HT-29 (cell line): Measurements from ENCODE around the gene KRTAP10-2. TPM values are rescaled to one million over a fixed set of nuclear protein-coding genes. Genes with fewer than 3 reads are reported as not detected.
"Not testable (repeated sequence)": the region's sequence is repeated elsewhere in the genome, so short reads cannot be mapped to it uniquely, and the experiment has no call there.

Experiments
- DNase-seq: peaks from one replicate; pipeline ENCODE4 v3.0.0-alpha.2; 2015; ENCODE audit warnings: low spot score
- total RNA-seq: library from RNA; depleted of rRNA; stranded (reverse); fragments of >200 nt; shearing (Covaris generic); gene quantifications from 2 replicates; pipeline ENCODE4 v1.2.3, GENCODE V29; 2014

The KRTAP10-2 gene
- total RNA-seq, 1 experiment from 2014 or later, result not detected

DNA sequence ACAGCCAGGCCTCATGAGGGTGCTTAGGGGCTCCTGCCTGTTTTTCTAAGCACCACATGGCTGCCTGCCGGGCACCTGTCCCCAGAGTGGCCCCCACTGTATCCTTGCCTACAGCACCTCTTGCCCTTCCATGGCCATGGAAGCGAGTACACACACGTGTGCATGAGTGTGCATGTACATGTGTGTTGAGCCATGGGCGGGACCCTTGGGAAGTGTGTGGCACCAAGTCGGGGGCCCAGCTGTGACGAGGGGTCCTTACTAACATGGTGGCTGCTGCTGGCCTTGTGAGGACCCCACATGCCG, 37.1 kb downstream of the KRTAP10-2 start:
- no peak for DNase-seq

DNA sequence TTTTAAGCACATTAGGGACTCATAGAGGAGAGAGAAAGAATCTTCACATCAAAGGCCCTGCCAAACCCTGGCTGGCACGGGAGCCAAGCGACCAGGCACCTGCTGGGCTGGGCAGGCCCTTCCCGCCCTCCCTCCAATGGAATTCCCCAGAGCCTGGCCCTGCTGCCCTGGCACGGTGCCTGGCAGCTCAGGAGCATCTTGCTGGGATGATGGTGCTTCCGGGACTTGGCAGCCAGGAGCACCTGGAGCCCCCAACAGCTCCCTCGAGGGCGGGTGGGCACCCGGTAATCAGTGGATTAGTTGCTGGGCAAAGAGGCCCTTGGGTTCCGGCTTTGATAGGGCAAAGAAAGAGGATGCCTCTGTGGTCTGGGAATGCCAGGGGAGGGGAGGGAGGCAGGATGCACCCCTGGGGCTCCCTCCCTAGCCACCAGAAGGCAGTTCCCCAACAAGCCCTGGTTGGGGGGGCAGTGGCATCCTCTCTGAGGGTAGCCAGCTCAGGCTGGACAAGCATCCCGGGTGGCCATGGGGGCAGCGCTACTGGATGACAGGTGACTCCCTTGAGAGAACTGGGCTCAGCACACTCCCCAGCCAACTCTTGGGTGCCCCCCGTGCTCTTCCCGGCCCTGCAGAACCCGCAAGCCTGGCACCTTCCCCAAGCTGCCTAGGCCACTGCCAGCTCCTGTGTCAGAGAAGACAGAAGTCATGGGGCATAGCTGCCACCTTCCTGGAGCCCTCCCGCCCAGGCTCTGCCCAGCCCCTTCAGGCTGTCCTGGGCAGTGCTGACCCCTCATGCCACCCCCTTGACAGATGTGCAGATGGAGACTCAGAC, 37.7 kb downstream of the KRTAP10-2 start:
- peak; percentile 37 for DNase-seq

DNA sequence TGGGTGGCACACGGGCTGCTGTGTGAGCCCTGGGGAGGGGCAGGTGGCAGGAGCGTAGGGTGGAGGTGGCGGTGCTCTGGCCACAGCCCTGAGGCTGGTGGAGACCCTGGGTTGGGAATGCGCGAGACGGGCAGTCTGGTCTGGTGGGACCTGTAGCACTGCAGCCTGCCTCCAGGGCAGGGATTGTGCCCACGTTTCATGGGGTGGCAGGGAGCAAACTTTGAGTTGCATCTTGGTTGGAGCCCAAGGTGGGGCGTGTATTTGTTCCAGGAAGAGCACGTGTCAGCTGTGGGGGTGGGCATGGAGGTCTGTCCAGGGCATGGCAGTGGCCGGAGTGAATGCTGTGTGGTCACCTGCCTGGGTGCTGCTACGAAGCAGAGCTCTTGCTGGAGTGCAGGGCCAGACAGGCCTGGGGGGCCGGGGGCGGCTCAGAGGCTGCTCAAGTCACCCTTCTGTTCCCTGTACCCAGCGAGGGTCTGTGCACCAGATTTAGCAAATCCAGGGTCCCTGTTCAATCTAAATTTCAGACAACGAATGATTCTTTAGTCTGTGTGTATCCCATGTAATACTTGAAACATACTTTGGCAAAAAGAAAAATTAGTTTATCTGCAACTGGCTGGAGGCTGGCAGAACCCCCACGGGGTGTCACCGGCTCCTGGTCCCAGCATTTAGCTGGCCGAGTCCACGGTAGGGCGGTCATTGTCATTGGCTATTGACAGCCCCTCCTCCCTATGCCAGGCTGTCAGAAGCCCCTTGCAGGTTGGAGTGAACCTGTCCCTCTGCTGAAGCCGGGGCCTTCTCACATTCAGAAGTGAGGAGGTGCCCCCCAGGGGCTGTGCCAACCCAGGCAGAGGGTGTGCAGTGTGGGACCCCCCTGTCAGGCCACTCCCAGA, 38.6 kb downstream of the KRTAP10-2 start:
- DNase-seq, result no peak

DNA sequence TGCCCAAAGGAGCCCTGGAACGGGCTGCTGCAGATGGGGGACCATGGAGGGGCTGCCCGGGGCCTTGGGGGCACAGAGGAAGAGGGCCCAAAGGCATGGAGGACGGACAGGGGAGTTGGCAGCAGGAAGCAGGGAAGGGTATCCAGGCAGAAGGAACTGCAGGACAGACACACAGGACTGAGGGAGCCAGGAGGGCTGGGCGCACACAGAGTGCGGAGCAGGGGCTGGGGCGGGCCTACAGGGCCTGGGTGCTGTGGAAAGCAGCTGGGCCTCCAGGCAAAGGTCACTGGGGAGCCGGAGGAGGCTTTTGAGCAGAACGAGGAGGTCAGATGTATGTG, 39.4 kb downstream of the KRTAP10-2 start:
- DNase-seq, result no peak

DNA sequence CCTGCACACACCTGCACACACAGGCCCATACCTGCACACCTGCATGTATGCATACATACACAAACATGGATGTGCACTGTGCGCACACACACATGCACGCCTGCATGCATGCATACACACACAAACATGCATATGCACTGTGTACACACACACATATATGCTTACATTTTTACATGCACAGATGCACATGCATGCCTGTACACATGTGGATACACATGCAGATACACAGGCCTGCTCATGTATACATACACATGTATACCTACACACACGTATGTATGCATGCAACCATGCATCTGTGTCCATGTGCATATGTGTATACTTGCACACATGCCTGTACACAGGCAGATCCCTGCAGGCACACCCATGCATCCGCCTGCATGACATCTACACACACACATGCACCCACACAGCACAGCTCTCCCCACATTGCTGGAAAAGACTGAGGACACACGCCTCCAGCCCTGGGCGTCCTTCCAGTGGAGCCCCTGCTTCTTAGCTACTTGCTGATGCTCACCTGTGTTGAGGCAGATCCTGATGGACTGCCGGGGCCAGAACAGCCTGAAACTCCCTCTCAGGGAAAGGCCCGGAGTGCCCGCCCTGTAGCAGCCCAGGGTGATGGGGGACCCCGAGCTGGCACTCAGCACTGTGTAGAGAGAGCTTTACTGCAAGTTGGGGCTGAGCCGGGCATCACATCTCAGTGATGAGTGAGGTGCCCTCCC, 39.9 kb downstream of the KRTAP10-2 start:
- DNase-seq, result no peak

DNA sequence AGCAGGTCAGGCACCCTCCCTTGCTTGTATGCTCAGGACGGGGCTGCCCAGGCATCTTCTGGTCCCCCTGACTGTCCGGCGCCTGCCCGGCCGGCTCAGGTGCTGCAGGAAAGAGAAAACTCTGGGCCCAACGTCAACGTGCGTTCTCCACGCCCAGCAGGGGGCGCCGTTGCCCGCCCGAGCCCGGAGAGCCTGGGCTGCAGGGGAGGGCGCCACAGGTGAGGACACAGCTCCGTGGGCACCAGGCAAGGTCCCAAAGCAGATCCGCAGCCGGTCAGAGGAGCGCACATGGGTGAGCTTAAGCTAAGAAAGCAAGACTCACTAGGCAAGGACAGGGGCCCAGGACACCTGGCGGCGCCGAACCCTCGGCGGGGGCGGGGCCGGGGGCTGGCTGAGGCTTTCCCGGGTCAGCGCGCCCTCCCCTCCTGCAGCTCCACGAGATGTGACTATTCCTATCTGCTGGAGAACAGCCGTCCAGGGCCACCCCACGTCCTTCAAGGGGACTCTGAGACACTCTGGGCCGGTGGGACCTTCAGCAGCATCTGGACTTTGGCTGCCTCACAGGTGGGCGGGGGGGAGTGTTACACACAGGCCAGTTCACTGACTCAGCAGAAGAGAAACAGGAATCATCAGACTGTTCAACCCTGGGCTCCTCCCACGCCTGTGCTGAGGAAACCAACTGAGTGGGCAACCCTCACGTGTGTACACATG, 40.6 kb downstream of the KRTAP10-2 start:
- peak; percentile 54 for DNase-seq

DNA sequence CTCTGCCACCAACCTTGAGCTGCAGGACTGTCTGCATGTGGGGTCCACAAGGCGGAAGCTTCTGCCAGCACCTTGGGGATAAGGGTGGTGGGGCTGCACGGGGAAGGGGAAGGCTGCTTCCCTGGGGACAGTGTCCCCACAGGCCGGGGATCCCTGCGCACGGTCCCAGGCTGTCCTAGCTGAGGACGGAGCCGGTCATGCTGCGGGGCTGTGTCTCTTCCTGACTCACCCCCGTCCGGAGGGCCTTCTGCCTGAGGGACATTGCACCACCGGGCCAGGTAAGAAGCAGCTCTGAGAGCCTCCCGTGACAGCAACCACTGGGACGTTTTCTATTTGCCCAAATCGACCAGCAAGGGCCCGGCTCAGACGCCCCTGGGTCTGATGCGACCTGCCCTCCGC, 41.2 kb downstream of the KRTAP10-2 start:
- DNase-seq, result no peak

DNA sequence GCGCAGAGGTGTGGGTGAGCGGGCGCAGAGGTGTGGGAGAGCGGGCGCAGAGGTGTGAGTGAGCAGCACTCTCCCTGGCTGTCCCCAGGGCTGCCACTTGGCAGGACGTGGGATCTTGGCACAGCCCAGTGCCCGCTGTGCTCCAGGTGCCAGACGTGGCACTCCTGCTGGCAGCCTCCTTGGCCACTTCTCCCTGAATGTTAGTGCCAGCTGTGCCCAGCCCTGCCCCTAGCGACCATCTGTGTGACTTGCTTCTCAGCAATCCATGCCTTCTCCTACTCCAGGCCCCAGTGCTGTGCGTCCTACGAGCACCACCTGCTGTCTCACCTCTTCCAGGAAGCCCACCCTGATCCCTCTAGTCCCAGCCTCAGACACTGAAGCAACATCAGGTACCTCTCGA, 41.8 kb downstream of the KRTAP10-2 start:
- peak; percentile 64 for DNase-seq

DNA sequence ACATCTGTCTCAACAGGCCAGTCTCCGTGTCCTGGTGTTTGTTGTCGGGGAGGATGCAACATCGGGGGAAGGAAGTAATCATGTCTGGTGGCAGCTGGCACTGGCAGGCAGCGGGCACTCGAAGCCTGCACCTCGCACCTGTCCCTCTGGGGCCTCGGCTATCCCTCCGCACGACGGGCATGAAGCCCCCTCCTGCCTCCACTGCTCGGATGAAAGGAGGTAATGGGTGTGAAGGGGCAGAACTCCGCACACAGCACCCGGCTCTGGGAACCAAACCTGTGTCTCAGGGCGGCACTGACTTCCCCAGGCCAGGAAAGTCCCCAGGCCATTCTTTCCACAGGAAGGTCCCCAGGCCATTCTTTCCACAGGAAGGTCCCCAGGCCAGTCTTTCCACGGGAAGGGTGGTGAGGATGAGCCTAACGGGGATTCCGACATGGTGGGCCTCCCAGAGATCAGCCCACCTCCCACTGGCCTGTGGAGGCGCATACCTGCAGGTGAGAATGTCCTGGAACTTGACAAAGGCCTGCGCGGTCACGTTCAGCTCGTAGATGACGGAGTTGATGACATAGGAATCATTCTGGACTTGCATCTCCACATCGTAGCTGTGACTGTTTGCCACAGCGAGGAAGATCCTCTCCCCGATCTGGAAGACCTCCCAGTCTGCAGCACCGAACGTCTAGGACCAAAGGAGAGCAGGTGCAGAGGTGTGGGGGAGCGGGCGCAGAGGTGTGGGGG, 42.4 kb downstream of the KRTAP10-2 start:
- no peak for DNase-seq

DNA sequence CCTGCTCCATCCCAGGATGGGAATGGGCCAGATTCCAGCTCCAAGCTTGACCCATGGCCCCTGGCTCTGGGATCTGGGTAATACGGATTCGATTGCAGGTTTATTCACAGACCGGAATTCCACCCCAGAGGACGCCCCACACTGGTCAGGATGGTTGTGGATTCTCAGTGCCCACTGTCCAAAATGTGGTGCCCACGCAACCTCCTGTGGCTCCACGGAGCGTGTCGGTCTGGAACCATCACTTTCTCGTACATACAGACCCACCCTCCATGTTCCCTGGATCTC, 42.9 kb downstream of the KRTAP10-2 start:
- no peak for DNase-seq

DNA sequence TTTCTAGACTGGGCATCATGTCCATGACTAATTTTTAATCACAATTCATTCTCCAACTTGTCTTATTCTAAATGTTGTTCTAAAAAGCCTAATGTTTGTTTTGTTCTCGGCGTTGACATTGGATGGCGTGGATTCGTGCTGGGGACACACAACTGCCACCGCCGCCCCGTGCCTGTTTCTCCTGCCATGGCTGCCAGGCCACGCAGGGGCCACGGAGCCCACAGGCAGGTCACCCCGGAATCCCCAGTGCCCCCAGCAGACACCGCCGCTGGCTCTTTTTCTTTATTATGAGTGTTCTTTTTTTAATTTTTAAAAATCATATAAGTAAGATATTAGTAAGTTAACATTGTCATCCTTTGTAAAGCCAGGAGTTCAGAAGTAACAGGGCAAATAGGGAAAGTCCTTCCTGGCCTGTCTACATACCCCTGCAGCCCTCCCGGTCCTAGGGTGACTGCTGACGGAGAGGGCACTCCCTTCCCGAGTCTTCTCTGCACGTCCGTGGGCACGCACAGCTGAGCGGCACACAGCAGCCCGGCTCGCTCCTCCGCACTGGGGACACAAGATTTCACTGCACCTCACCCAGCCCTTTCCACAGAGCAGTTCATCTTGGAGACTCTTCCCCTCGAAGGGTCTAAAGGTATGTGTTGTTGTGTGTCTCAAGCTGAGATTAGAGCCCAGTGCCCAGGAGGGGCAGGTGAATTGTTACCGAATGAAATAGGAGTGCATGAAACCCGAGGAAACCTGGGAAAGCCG, 43.5 kb downstream of the KRTAP10-2 start:
- DNase-seq, result no peak

DNA sequence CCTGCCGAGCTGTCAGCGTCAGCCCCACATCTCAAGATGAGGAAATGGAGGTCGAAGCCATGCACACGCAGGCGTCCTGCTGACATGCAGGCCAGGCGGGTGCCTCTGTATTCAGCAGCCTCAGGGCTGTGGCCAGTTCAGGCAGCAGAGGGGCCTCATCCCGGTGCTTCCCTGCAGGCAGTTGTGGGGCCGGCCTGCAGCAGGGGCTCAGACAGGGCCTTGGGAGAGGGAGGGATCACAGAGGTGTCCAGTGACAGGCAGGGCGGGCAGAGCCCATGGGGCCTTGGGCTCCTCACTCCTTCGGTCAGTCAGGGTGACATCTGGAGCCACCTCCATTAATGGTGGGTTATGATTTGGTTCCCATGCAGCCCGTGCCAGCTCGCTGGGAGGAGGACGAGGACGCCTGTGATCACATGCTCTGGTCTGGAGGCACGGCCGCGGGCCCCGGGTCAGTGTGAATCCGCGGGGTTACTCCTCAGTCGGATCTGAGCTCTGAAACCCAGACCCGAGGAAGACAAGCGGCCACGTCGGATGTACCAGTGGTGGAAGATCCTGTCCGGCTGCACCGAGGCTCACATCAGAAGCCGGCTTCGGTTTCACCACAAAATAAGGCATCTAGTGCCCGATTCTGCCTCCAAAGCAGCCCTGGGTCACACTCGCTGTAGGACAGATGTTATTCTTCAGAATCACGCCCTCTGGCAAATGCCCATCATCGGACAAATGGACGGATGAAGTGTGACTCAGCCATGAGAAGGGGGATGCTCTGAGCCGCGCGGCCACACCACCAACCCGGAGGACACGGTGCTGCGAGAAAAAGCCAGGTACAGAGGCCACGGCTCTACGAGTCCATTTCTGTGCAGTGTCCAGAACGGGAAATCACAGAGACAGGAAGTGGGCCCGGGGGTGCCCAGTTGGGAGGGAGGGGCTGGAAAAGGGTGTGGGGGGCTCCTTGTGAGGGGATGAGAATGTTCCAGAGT, 44.7 kb downstream of the KRTAP10-2 start:
- DNase-seq, result no peak

DNA sequence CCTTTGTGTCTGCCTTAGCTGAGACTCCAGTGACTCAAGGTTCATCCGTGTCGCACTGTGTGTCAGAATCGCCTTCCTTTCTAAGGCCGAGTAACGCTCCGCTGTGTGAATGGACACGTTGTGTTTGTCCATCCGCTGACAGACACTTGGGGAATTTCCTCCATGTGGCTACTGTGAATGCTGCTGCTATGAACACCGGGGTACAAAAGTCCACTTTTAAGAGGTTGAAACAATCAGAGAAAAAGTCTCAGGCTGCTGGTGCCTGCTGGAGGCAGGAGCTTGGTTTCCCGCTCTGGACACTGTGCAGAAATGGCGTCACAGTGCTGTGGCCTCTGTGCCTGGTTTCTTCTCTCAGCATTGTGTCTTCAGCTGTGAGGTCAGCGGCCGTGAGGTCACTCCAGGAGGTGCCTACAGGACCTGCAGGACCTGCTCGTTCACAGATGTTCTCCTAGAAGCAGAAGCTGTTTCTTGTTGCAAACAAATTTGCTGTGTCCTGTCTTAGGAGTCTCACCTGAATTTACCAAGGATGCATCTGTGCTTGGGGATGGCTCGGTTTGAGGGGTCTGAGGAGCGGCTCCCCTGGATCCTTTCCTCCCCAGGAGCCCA, 45.5 kb downstream of the KRTAP10-2 start:
- DNase-seq, result no peak

DNA sequence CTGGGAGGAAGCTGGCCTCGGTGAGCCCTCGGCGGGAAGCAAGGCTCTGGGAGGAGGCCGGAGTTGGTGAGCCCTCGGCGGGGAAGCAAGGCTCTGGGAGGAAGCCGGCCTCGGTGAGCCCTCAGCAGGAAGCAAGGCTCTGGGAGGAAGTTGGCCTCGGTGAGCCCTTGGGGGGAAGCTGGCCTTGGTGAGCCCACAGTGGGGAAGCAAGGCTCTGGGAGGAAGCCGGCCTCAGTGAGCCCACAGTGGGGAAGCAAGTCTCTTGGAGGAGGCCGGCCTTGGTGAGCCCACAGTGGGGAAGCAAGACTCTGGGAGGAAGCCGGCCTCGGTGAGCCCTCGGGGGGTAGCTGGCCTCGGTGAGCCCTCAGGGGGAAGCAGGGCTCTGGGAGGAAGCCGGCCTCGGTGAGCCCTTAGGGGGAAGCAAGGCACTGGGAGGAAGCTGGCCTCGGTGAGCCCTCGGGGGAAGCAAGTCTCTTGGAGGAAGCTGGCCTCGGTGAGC, 47.4 kb downstream of the KRTAP10-2 start:
- DNase-seq, result no peak

DNA sequence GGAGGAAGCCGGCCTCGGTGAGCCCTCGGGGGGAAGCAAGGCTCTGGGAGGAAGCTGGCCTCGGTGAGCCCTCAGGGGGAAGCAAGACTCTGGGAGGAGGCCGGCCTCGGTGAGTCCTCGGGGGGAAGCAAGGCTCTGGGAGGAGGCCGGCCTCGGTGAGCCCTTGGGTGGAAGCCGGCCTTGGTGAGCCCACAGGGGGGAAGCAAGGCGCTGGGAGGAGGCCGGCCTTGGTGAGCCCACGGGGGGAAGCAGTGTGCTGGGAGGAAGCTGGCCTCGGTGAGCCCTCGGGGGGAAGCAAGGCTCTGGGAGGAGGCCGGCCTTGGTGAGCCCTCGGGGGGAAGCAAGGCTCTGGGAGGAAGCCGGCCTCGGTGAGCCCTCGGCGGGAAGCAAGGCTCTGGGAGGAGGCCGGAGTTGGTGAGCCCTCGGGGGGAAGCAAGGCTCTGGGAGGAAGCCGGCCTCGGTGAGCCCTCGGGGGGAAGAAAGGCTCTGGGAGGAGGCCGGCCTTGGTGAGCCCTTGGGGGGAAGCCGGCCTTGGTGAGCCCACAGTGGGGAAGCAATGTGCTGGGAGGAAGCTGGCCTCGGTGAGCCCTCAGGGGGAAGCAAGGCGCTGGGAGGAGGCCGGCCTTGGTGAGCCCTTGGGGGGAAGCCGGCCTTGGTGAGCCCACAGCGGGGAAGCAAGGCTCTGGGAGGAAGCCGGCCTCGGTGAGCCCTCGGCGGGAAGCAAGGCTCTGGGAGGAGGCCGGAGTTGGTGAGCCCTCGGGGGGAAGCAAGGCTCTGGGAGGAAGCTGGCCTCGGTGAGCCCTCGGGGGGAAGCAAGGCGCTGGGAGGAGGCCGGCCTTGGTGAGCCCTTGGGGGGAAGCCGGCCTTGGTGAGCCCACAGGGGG, 48.1 kb downstream of the KRTAP10-2 start:
- DNase-seq, result not testable (repeated sequence)

DNA sequence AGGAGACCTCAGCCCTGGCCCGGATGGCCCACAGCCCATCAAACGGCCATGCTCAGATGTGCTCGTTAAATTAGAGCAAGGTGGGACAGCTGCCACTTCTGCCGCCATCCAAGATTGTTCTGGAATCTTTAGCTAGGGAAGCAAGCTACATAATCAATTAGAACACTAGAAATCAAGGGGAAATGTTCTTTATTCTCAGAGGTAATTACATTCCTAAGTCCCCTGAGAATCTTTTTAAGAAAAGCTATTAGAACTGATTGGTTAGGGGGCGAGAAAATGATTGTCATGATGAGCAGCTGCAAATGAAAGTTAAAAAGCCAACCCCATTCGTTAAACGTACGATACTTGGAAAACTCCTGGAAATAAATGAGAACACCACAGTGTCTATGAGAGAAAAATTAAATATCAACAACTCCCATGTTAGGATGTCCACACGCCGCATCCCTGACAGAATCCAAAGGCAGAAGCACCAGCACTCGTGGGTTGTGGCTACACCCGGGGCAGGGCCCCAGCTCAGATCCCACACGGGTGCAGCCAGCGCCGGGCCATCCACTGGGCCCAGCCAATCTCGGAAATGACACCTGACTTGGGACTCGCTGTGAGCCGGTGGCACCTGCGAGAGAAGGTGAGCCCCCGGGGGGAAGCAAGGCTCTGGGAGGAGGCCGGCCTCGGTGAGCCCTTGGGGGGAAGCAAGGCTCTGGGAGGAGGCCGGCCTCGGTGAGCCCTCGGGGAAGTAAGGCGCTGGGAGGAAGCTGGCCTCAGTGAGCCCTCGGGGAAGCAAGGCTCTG, 48.9 kb downstream of the KRTAP10-2 start:
- DNase-seq, result no peak
